ENCODE measurements around the gene CFAP73.

Gene CFAP73

GRCh38 chr12:113119980-113120669 is 29.4 kb upstream of the CFAP73 start:
- DNase-seq (ENCODE audit: low read depth in 2 of 3, low spot score in 2 of 3): no peak

DNA sequence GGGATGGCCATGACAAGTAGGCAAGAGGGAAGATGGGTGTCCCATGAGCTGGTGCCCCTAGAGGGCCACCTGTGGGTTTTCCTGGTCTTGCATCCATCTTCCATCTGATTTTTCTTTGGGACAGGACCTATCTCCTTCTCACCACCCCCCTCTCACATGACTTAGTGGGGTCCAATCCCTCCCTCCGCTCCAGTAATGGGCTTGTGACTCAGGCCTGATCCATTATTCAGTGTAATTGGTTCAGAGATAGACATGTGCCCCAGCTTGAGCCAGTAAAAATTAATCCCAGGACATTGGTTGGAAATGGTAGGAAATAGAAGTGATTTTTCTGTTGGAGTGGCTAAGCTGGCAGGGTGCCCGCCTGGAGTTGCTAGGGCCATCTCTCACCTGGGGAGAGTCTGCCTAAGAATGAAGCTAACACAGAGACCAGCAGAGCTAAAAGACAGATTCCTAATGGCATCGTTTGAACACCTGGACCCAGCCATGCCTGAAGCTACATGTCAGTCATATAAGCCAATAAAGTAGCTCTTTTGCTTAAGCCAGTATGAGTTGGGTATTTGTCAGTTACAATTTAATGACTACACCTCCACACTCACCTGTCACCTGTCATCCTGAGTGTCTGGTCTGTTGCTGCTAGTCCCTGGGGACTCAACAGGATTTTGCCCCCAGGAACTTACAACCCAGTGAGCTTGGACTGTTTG is 28.7 kb upstream of the CFAP73 start:
- no peak for DNase-seq (ENCODE audit: low read depth in 2 of 3, low spot score in 2 of 3)

- no peak for DNase-seq (ENCODE audit: low read depth in 2 of 3, low spot score in 2 of 3)
Measured at GRCh38 chr12:113127791-113128199, 21.7 kb upstream of the CFAP73 start.

DNA sequence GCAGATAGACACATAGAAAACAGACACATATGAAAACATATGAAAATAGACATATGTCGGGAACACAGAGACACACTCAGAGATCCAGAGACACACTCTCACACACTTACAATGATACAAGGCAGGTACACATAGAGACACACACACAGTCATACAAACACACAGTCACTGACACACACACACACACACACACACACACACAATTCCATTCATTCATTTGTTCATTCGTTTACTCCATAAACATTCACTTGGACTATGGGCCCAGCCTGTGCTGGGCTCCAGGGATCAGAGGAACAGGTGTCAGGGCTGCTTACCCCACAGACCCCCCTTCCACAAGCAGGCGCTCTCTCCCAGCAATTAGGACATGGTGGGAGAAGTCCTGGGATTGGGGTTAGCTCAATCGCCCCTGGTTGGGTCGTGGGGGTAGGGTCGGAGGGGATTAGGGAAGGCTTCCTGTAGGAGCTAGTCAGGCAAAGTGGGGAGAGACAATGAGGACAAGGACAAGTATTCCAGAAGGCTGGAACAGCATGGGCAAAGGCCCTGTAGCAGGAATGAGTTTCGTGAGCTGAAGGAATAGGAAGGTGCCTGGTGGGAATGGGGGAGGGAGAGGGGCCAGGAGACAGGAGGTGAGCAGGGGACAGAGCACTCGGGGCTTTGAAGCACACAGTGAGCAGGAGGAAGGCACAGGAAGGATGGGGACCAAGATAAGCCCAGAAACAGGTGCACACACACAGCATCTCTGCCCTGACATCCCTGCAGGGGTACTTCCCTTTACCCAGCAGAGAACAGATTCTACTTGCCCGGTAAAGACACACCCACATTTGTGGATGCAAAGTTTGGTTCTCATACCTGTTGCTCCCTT is 20.5 kb upstream of the CFAP73 start:
- DNase-seq (ENCODE audit: low read depth in 2 of 3, low spot score in 2 of 3): no peak

DNA sequence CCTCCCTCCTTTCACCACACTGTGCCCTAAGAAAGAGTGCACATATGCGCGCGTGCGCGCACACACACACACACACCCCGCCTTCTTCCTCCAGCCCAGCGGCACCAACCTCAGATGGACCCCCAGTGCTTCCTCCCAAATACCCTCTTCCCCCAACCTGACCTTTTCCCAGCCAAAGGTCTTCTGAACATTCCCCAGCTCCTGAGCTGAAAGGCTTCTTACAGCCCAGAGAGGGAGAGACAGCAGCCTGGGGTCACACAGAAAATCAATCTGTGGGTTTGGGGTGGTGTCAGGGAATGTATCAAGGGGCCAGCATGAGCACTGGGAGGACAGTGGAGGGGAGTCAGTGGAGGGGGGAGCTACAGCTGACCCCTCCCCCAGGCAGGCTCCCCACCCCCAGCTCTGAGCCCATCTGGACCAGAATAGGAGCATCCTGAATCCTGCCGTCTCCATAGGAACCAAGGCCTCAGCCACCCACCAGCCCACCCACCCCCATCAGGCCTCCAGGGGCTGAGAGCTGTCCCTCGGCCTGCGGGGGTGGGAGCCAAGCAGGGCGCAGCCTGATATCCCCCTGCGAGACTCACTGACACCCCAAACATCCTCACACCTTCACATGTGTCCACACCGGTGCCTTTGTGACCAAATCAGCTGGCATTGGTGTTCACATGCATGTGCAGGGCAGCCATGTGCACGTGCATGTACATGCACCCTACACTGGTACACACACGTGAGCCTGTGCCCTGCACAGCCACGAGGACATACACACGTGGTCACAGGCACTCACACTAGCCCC is 19.7 kb upstream of the CFAP73 start:
- no peak for DNase-seq (ENCODE audit: low read depth in 2 of 3, low spot score in 2 of 3)

GRCh38 chr12:113130457-113131135 is 18.9 kb upstream of the CFAP73 start:
- no peak for DNase-seq (ENCODE audit: low read depth in 2 of 3, low spot score in 2 of 3)

- DNase-seq (ENCODE audit: low read depth in 2 of 3, low spot score in 2 of 3): no peak
Measured at GRCh38 chr12:113131556-113131955, 18.0 kb upstream of the CFAP73 start.

GRCh38 chr12:113133036-113133435 is 16.5 kb upstream of the CFAP73 start:
- DNase-seq (ENCODE audit: low read depth in 2 of 3, low spot score in 2 of 3): no peak

DNA sequence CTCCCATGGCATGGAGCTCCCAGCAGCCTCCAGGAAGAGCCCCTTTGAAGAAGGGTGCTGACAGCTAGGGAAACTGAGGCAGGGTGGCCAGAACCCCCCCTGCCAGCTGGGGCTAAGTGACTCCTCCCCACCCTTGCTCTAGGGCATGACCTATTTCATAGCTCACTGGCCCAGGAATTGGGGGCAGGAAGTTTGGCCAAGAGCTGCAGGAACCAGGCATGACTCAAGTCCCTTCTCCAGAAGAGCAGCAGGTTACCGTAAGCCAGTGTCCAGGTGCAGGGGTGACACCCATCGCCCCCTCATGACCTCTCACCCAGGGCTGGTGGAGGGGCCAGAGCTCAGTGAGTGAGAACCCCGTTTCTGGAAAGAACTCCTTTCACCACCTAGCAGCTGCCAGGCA is 15.9 kb upstream of the CFAP73 start:
- DNase-seq (ENCODE audit: low read depth in 2 of 3, low spot score in 2 of 3): no peak

DNA sequence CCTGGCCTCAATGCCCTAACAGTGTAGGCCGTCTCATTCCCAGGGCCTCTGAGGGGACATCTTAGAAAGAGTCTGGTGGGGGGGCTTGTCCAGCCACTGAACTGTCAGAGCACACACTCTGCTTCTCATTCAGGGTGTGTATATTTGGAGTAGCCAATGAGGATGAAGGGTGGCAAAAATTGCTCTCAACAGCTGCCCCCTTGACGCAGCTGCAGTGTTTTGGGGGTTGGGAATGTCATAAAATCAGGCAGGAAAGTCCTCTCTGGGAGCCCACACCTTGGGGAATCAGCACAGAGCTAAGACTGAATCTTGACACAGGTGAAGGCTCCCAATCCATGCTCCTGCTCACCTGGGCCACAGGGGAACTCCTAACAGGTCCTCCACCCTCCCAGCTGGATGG is 15.5 kb upstream of the CFAP73 start:
- DNase-seq (ENCODE audit: low read depth in 2 of 3, low spot score in 2 of 3): no peak

- DNase-seq (ENCODE audit: low read depth in 2 of 3, low spot score in 2 of 3): no peak
Measured at GRCh38 chr12:113134521-113134951, 15.0 kb upstream of the CFAP73 start.

DNA sequence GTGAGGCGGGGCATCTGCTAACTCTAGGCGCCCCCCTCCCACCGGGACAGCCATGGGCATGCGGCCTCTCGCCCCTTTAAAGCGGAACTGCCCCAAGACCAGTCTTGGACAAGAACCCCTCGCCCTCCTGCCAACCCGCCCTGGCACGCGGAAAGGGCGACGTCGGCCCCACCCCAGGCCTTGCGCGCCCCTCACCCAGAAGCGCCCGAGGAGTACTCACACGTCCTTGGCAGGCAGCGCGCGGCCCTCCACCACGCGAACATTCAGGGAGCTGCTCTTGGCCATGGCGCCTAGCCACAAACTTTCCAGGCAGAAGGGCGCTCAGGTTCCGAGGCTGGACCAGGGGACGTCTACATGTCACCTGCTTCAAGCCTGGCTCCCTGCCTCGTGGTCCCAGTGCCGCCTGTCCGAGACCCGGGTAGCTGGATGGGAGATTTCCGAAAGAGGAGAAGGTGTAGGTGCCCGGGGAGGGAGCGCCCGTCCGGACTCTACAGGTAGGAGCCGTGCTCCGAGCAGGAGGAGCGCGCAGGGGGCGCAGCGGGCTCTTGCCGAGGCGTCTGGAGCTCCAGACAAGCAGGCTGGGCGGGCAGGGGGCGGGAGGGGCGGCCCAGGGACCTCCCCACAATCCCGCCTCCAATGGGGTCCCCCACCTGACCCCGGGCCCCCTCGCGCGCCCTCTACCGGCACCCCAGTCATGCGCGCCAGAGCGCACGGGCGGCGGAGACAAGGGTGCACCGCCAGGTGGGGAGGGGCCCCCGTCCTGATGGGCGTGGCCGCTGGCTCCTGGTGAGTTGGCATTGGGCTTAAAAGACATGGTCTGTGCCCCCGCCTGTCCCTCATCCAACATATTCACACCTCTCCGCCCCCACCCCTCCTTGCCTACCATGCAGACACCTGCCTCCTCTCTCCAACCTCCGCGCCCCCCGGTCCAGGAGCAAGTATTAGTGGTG is 14.1 kb upstream of the CFAP73 start, which contains the start of gene RASAL1:
Gene RASAL1 (minus strand): TSS at position 584 of the 950 bp plus-strand sequence. CDS start 299 bp downstream, at position 285.
- peak; percentile 62 to 74 (median 68) for DNase-seq (ENCODE audit: low read depth in 2 of 3, low spot score in 2 of 3)

DNA sequence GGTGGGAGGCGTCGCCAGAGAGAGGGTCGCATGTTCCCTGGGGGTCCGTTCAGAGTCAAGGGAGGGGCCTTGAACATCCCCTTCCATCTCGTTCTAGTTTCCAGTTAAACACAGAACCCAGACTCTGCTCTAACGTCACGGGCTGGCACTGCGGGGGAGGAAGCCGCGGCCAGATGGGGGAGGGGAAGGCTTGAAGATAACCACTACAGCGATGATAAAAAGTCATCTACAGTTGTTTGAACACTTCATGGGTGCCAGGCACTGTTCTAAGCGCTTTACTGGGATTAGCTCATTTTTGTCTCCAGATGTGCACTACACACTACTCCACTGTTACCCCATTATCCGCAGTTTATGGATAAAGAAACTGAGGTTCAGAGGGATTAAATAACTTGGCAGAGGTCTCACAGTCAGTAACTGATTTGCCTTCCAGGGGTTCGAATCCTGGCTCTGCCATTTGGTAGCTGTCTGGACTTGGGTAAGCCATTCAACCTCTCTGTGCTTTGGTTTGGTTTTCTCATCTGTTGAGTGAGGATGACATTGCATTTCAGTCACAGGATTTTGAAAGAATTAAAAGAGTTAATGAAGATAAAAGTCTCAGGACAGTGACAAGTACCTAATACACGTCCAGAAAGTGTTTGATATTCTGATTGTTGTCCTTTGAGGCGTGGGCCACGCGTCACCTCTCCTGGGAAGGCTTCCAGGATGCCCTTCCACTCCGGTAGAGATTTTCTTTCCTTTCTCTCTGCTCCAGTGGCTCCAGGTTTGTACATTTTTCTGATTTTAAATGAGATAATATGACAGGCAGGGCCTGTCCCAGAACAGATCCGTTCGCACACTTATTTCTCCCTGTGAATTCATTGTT is 13.2 kb upstream of the CFAP73 start:
- no peak for DNase-seq (ENCODE audit: low read depth in 2 of 3, low spot score in 2 of 3)

- DNase-seq (ENCODE audit: low read depth in 2 of 3, low spot score in 2 of 3): no peak
Measured at GRCh38 chr12:113136990-113137511, 12.5 kb upstream of the CFAP73 start.

DNA sequence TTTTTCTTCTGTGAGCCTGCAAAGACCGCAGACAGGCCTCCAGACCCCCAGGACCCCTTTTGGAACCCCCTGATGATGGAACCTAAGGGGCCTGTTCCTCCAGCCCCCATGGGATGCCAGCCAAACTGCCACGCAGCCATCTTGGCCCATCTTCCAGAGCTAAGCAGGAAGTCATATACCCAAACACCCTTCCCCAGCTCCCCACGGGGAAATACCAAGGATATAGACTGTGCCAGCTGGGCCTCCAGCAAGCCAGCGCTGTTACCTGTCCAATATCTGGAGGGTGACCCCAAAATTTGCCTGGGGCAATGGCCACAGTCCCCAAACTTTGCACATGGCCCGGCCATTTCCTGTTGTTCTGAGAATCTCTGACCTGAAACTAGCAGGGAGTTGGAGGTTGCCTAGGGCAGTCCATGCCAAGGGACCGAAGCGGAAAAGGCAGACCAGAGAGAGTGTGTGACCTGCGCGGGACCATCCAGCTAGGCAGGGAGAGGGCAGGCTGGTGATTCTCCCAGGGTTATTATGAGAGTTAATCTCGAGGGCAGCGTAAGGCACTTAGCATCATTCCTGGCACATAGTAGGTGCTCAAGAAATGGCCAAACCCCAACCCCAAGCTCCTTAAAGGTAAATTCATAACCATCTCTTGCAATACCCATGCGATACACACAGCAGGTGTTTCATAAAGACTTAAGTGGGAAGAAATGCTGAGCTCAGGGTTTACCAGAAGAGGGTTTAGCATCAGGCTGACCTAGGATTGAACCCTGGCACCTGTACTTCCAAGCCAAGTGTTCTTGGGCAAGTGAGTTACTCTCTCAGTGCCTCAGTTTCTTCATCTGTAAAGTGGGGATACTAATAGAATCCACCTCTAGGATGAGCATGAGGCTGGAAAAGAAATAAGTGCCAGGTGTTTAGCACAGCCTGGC is 11.4 kb upstream of the CFAP73 start:
- no peak for DNase-seq (ENCODE audit: low read depth in 2 of 3, low spot score in 2 of 3)

DNA sequence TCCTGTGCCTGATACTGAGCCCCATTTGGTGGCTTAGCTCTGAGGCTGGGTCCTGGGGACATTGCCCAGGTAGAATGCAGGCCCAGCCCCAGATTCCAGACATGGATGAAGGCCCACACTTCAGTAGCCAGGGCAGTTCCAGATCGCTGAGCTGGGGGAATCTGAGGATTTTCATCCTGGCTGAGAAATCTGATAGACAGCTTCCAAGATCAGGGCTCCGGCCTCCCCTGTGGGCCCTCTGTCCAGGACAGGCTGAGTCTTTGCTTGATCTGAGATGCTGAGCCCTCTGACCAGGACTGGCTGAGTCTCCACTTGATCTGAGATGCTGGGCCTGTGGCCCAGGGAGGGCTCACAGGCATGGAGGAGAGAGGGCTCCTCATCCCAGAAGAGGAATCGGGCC is 10.7 kb upstream of the CFAP73 start:
- no peak for DNase-seq (ENCODE audit: low read depth in 2 of 3, low spot score in 2 of 3)

DNA sequence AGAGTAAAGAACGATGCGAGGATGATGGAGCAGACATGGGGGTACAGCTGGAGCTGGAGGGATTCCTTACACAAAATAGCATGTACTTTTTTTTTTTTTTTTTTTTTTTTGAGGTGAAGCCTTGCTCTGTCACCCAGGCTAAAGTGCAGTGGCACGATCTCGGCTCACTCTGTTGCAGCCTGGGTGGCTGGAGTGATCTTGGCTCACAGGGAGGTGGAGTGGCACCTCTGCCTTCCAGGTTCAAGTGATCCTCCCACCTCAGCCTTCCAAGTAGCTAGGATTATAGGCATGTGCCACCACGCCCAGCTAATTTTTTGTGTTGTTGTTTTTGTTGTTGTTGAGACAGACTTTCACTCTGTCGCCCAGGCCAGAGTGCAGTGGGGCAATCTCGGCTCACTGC is 8.8 kb upstream of the CFAP73 start:
- DNase-seq (ENCODE audit: low read depth in 2 of 3, low spot score in 2 of 3): no peak

Data from activated CD8-positive, alpha-beta memory T cell treated with anti-CD3 and anti-CD28 coated beads for 48 hours (primary cell).